ENCODE data around the gene MROH7.
"Not testable (repeated sequence)": the region's sequence is repeated elsewhere in the genome, so short reads cannot be mapped to it uniquely, and the experiment has no call there.

Gene MROH7

GRCh38 chr1:54609301-54609921, 32.2 kb upstream of the MROH7 start:
- FAIRE-seq (no peak), DNase-seq (ENCODE audit: extremely low spot score, insufficient read length, low read depth) (no peak)

GRCh38 chr1:54610048-54610447, 31.5 kb upstream of the MROH7 start:
- DNase-seq (ENCODE audit: extremely low spot score, insufficient read length, low read depth) (no peak), FAIRE-seq (no peak)

- no peak for DNase-seq (ENCODE audit: extremely low spot score, insufficient read length, low read depth)
- no peak for FAIRE-seq
These were observed 30.7 kb upstream of the MROH7 start for GRCh38 chr1:54610601-54611580.

GRCh38 chr1:54611621-54612020, 30.0 kb upstream of the MROH7 start:
- DNase-seq (ENCODE audit: extremely low spot score, insufficient read length, low read depth) (no peak), FAIRE-seq (no peak)

- FAIRE-seq, result no peak
These were observed 27.6 kb upstream of the MROH7 start for GRCh38 chr1:54614024-54614423.

GRCh38 chr1:54614563-54614962, 27.0 kb upstream of the MROH7 start:
- FAIRE-seq, result no peak
- no peak for DNase-seq (ENCODE audit: extremely low spot score, insufficient read length, low read depth)

More at GRCh38 chr1:54614024-54614423, 27.6 kb upstream of the MROH7 start:
- DNase-seq (ENCODE audit: extremely low spot score, insufficient read length, low read depth), result no peak

GRCh38 chr1:54615531-54616279, 25.9 kb upstream of the MROH7 start:
- no peak for FAIRE-seq
- DNase-seq (ENCODE audit: extremely low spot score, insufficient read length, low read depth), result no peak

GRCh38 chr1:54619749-54620148, 21.8 kb upstream of the MROH7 start:
- DNase-seq (ENCODE audit: extremely low spot score, insufficient read length, low read depth) (no peak), FAIRE-seq (no peak)

- FAIRE-seq (no peak), DNase-seq (ENCODE audit: extremely low spot score, insufficient read length, low read depth) (no peak)
These were observed 18.2 kb upstream of the MROH7 start, which contains the start of gene FAM151A for GRCh38 chr1:54623216-54624007. TSS of gene FAM151A (minus strand) at chr1:54623525. CDS start at chr1:54623395, 130 bp downstream.

- FAIRE-seq (no peak), DNase-seq (ENCODE audit: extremely low spot score, insufficient read length, low read depth) (no peak)
These were observed 16.8 kb upstream of the MROH7 start for GRCh38 chr1:54624466-54625464.

GRCh38 chr1:54627196-54627595, 14.4 kb upstream of the MROH7 start:
- DNase-seq (ENCODE audit: extremely low spot score, insufficient read length, low read depth), result no peak
- FAIRE-seq, result no peak

GRCh38 chr1:54635804-54636203, 5.8 kb upstream of the MROH7 start:
- not testable (repeated sequence) for DNase-seq (ENCODE audit: extremely low spot score, insufficient read length, low read depth); FAIRE-seq

- not testable (repeated sequence) for DNase-seq (ENCODE audit: extremely low spot score, insufficient read length, low read depth); FAIRE-seq
These were observed 4.8 kb upstream of the MROH7 start for GRCh38 chr1:54636461-54637446.

GRCh38 chr1:54640361-54640760, 1.2 kb upstream of the MROH7 start:
- FAIRE-seq (no peak), DNase-seq (ENCODE audit: extremely low spot score, insufficient read length, low read depth) (no peak)

- no peak for DNase-seq (ENCODE audit: extremely low spot score, insufficient read length, low read depth)
- no peak for FAIRE-seq
These were observed 2.1 kb downstream of the MROH7 start for GRCh38 chr1:54643736-54644135.

GRCh38 chr1:54645806-54646676, 4.5 kb downstream of the MROH7 start:
- no peak for FAIRE-seq
- no peak for DNase-seq (ENCODE audit: extremely low spot score, insufficient read length, low read depth)

Data from GM18507 (cell line).